Fibroblast of lung (primary cell): ENCODE data around the gene VTCN1. TPM values are rescaled to one million over a fixed set of nuclear protein-coding genes. Genes with fewer than 3 reads are reported as not detected.

ENCODE experiments used
- DNase-seq, 2 donors: peaks; one replicate each; pipeline versions ENCODE4 v3.0.0 to v3.0.0-alpha.2; 2010; ENCODE audit warnings: low read depth in 2 of 2
- H2AFZ ChIP-seq: 2 replicates; pipeline ENCODE4 v1.5.1; 2012; ENCODE audit warnings: low read length, control low read depth, inconsistent platforms
- H3K27ac ChIP-seq: 2 replicates; pipeline ENCODE4 v1.5.1; 2011; ENCODE audit warnings: low read length, control low read depth; ENCODE audit not compliant: insufficient read depth
- H3K27me3 ChIP-seq: 2 replicates; pipeline ENCODE4 v1.5.1; 2011; ENCODE audit warnings: mild to moderate bottlenecking, low read length; ENCODE audit not compliant: control insufficient read depth, insufficient read depth
- H3K36me3 ChIP-seq: 2 replicates; pipeline ENCODE4 v1.5.1; 2011; ENCODE audit warnings: low read length; ENCODE audit not compliant: control insufficient read depth, insufficient read depth
- H3K4me1 ChIP-seq: 2 replicates; pipeline ENCODE4 v1.5.1; 2011; ENCODE audit warnings: low read length; ENCODE audit not compliant: control insufficient read depth, insufficient read depth; ENCODE audit errors: extremely low read depth
- H3K4me2 ChIP-seq: 2 replicates; pipeline ENCODE4 v1.5.1; 2011; ENCODE audit warnings: low read length, control low read depth; ENCODE audit not compliant: insufficient read depth; ENCODE audit errors: extremely low read depth
- H3K4me3 ChIP-seq, 4 experiments: fragments of 200-600 bp in 1 of 4; sonication (generic) in 1 of 4; replicated peaks in 1 of 4; 2 replicates each; pipeline ENCODE4 v1.5.1; 2011 to 2016; ENCODE audit warnings: low read length in 4 of 4, low read depth in 3 of 4, mild to moderate bottlenecking in 3 of 4, control low read depth in 2 of 4, inconsistent platforms in 1 of 4, mixed read lengths in 1 of 4; ENCODE audit not compliant: insufficient read depth in 1 of 4; ENCODE audit errors: control extremely low read depth in 1 of 4
- H3K79me2 ChIP-seq: 2 replicates; pipeline ENCODE4 v1.5.1; 2012; ENCODE audit warnings: mild to moderate bottlenecking, low read length, inconsistent platforms; ENCODE audit not compliant: control insufficient read depth, insufficient read depth
- H3K9ac ChIP-seq: 2 replicates; pipeline ENCODE4 v1.5.1; 2011; ENCODE audit warnings: mild to moderate bottlenecking, low read length, control low read depth; ENCODE audit not compliant: insufficient read depth
- H3K9me3 ChIP-seq: 2 replicates; pipeline ENCODE4 v1.5.1; 2012; ENCODE audit warnings: low read depth, low read length; ENCODE audit not compliant: control insufficient read depth, insufficient read depth
- H4K20me1 ChIP-seq: 2 replicates; pipeline ENCODE4 v1.5.1; 2011; ENCODE audit warnings: low read length; ENCODE audit not compliant: control insufficient read depth, insufficient read depth; ENCODE audit errors: extremely low read depth
- EZH2 ChIP-seq: IDR thresholded peaks from 2 replicates; pipeline ENCODE4 v1.5.1; 2012; ENCODE audit warnings: low read length, control low read depth, mild to moderate bottlenecking; ENCODE audit errors: missing control alignments
- polyA plus RNA-seq, 2 donors: library from polyadenylated mRNA; depleted of rRNA in 1 of 2; stranded (reverse) in 1 of 2; unstranded in 1 of 2; fragments of >200 nt; gene quantifications; 2 replicates each; pipeline ENCODE4 v1.2.1, GENCODE V29; 2011 to 2012; ENCODE audit warnings: missing spikeins in 1 of 2
- total RNA-seq: library from RNA; depleted of rRNA; stranded (reverse); fragments of >200 nt; gene quantifications from 2 replicates; pipeline ENCODE4 v1.2.1, GENCODE V29; 2014
- TF ChIP-seq, protein P1 (sequence below), 2 donors: IDR thresholded peaks in 1 of 2; conservative IDR thresholded peaks in 1 of 2; 1 replicate in 1 of 2; 2 replicates in 1 of 2; pipeline ENCODE4 v1.5.1; 2011 to 2012; ENCODE audit warnings: low read length in 2 of 2, control low read depth in 1 of 2, inconsistent platforms in 1 of 2, low read depth in 1 of 2, mild to moderate bottlenecking in 1 of 2

The VTCN1 gene
- total and polyA plus RNA-seq, 2 donors (not counting 1 experiment from before 2014, with no cell fraction given) = 0.03 TPM; not detected in 1

DNA sequence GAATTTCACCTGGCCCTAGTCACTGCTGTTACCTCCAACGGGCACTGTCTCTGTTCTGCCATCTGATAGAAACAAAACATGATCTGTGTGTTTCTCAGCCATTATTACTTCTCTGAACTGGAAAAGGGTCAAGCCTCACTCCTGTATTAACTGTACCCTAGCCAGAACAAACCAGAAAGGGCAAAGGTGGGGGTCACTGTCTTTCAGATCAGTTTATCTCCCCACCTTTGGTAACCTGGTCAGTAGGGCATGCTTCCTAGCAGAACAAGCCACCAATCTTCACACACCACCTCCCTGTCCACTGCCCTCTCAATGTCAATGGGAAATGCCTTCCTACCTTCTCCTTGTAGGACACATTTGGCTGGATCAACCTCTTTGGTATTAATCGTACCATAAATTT lies 93.0 kb downstream of the VTCN1 start:
- Histone ChIP-seq H2AFZ (no peak overlapping the region), H3K4me3 (no peak overlapping the region), H3K4me2 (no peak overlapping the region), H3K27ac (no peak overlapping the region), H3K36me3 (peaks cover 3% of the 10 kb centered on the region), H3K9me3 (no peaks in the 10 kb centered on the region), H3K27me3 (no peaks in the 10 kb centered on the region), H4K20me1 (no peaks in the 10 kb centered on the region), H3K4me1 (peaks cover 6% of the 10 kb centered on the region), H3K9ac (no peak overlapping the region), H3K79me2 (no peaks in the 10 kb centered on the region)
- no peak for TF ChIP-seq EZH2
- TF ChIP-seq, protein P1, sequence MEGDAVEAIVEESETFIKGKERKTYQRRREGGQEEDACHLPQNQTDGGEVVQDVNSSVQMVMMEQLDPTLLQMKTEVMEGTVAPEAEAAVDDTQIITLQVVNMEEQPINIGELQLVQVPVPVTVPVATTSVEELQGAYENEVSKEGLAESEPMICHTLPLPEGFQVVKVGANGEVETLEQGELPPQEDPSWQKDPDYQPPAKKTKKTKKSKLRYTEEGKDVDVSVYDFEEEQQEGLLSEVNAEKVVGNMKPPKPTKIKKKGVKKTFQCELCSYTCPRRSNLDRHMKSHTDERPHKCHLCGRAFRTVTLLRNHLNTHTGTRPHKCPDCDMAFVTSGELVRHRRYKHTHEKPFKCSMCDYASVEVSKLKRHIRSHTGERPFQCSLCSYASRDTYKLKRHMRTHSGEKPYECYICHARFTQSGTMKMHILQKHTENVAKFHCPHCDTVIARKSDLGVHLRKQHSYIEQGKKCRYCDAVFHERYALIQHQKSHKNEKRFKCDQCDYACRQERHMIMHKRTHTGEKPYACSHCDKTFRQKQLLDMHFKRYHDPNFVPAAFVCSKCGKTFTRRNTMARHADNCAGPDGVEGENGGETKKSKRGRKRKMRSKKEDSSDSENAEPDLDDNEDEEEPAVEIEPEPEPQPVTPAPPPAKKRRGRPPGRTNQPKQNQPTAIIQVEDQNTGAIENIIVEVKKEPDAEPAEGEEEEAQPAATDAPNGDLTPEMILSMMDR (conservative IDR thresholded peaks at IDR 0.05 in 1 of 2, IDR thresholded peaks at IDR 0.05 in 1 of 2; ENCODE audit: low read depth in 1 of 2, low read length in 2 of 2) = no peak
- DNase-seq = no peak

GRCh38 chr1:117116784-117117130 lies 94.0 kb downstream of the VTCN1 start:
- TF ChIP-seq, protein P1 (conservative IDR thresholded peaks at IDR 0.05 in 1 of 2, IDR thresholded peaks at IDR 0.05 in 1 of 2; ENCODE audit: low read depth in 1 of 2, low read length in 2 of 2) = no peak
- Histone ChIP-seq H3K9me3 (no peaks in the 10 kb centered on the region), H2AFZ (no peak overlapping the region), H3K79me2 (no peaks in the 10 kb centered on the region), H3K4me1 (peaks cover 3% of the 10 kb centered on the region), H3K9ac (no peak overlapping the region), H3K27me3 (no peaks in the 10 kb centered on the region), H3K27ac (no peak overlapping the region), H4K20me1 (no peaks in the 10 kb centered on the region), H3K36me3 (peaks cover 3% of the 10 kb centered on the region), H3K4me3 (no peak overlapping the region), H3K4me2 (no peak overlapping the region)
- DNase-seq = no peak

GRCh38 chr1:117116090-117116783 lies 94.5 kb downstream of the VTCN1 start:
- Histone ChIP-seq H3K27ac (no peak overlapping the region), H4K20me1 (no peaks in the 10 kb centered on the region), H3K36me3 (peaks cover 3% of the 10 kb centered on the region), H3K4me2 (no peak overlapping the region), H3K27me3 (no peaks in the 10 kb centered on the region), H2AFZ (no peak overlapping the region), H3K4me1 (peaks cover 3% of the 10 kb centered on the region), H3K79me2 (no peaks in the 10 kb centered on the region), H3K9ac (no peak overlapping the region), H3K9me3 (no peaks in the 10 kb centered on the region), H3K4me3 (no peak overlapping the region)
- no peak for TF ChIP-seq EZH2
- TF ChIP-seq, protein P1 (conservative IDR thresholded peaks at IDR 0.05 in 1 of 2, IDR thresholded peaks at IDR 0.05 in 1 of 2; ENCODE audit: low read depth in 1 of 2, low read length in 2 of 2) = no peak
- no peak for DNase-seq
